Parathyroid adenoma (tissue), 2 donors: Measurements from ENCODE around the gene RASD2.

Experiments
- H2AFZ ChIP-seq: fragments of 300-600 bp; sonication (generic); one replicate; pipeline ENCODE4 v1.7.0; 2017; ENCODE audit warnings: antibody characterized with exemption, mild to moderate bottlenecking
- H3K27ac ChIP-seq: fragments of 300-600 bp; sonication (generic); one replicate; pipeline ENCODE4 v1.7.0; 2017
- H3K27me3 ChIP-seq: fragments of 300-600 bp; sonication (generic); one replicate; pipeline ENCODE4 v1.7.0; 2017; ENCODE audit warnings: low read length; ENCODE audit not compliant: control insufficient read depth, insufficient read depth
- H3K36me3 ChIP-seq: fragments of 300-600 bp; sonication (generic); one replicate; pipeline ENCODE4 v1.7.0; 2017; ENCODE audit warnings: low read length; ENCODE audit not compliant: control insufficient read depth, insufficient read depth
- H3K4me1 ChIP-seq: fragments of 300-600 bp; sonication (generic); one replicate; pipeline ENCODE4 v1.7.0; 2017; ENCODE audit warnings: control low read depth
- H3K4me2 ChIP-seq: fragments of 300-600 bp; sonication (generic); one replicate; pipeline ENCODE4 v1.7.0; 2017; ENCODE audit warnings: low read length
- H3K4me3 ChIP-seq: fragments of 300-600 bp; sonication (generic); one replicate; pipeline ENCODE4 v1.7.0; 2017; ENCODE audit warnings: low read depth, low read length
- H3K79me2 ChIP-seq: fragments of 300-600 bp; sonication (generic); one replicate; pipeline ENCODE4 v1.7.0; 2017; ENCODE audit warnings: control low read depth
- H3K9ac ChIP-seq: fragments of 300-600 bp; sonication (generic); one replicate; pipeline ENCODE4 v1.7.0; 2017; ENCODE audit warnings: mild to moderate bottlenecking
- H3K9me3 ChIP-seq: fragments of 300-600 bp; sonication (generic); one replicate; pipeline ENCODE4 v1.7.0; 2017; ENCODE audit warnings: low read length; ENCODE audit not compliant: control insufficient read depth
- CTCF ChIP-seq: fragments of 300-600 bp; sonication (generic); IDR thresholded peaks from one replicate; pipeline ENCODE4 v1.7.0; 2017; ENCODE audit warnings: antibody characterized with exemption, mild to moderate bottlenecking
- donor health status: primary hyperparathyroidism.

The RASD2 gene

GRCh38 chr22:35548722-35549112 is 8.1 kb downstream of the RASD2 start:
- Histone ChIP-seq H3K27ac (no peak overlapping the region), H3K9ac (no peak overlapping the region), H3K4me2 (no peak overlapping the region)

GRCh38 chr22:35549328-35549727 is 8.7 kb downstream of the RASD2 start:
- TF ChIP-seq CTCF, result no peak
- H3K9me3 ChIP-seq, result no peaks in the 10 kb centered on the region
- H3K27me3 ChIP-seq, result no peaks in the 10 kb centered on the region
- H3K27ac ChIP-seq, result no peak overlapping the region
- no peaks in the 10 kb centered on the region for H3K36me3 ChIP-seq
- no peak overlapping the region for H3K9ac ChIP-seq
- H3K4me1 ChIP-seq, result no peaks in the 10 kb centered on the region
- no peak overlapping the region for H3K4me3 ChIP-seq
- no peak overlapping the region for H3K4me2 ChIP-seq
- H2AFZ ChIP-seq, result no peak overlapping the region
- no peaks in the 10 kb centered on the region for H3K79me2 ChIP-seq

More at GRCh38 chr22:35548722-35549112, 8.1 kb downstream of the RASD2 start:
- Histone ChIP-seq H3K9me3 (no peaks in the 10 kb centered on the region), H3K36me3 (no peaks in the 10 kb centered on the region), H3K27me3 (no peaks in the 10 kb centered on the region), H2AFZ (no peak overlapping the region), H3K4me1 (no peaks in the 10 kb centered on the region), H3K4me3 (no peak overlapping the region), H3K79me2 (no peaks in the 10 kb centered on the region)
- no peak for TF ChIP-seq CTCF

GRCh38 chr22:35551549-35552177 is 11.0 kb downstream of the RASD2 start:
- no peaks in the 10 kb centered on the region for H3K27me3 ChIP-seq
- H3K27ac ChIP-seq, result no peak overlapping the region
- H2AFZ ChIP-seq, result no peak overlapping the region

GRCh38 chr22:35552196-35552842 is 11.7 kb downstream of the RASD2 start:
- H2AFZ ChIP-seq, result no peak overlapping the region
- H3K4me2 ChIP-seq, result no peak overlapping the region
- no peaks in the 10 kb centered on the region for H3K9me3 ChIP-seq
- H3K4me3 ChIP-seq, result no peak overlapping the region
- TF ChIP-seq CTCF, result no peak
- no peaks in the 10 kb centered on the region for H3K27me3 ChIP-seq
- H3K27ac ChIP-seq, result no peak overlapping the region
- no peaks in the 10 kb centered on the region for H3K79me2 ChIP-seq
- no peak overlapping the region for H3K9ac ChIP-seq
- H3K36me3 ChIP-seq, result no peaks in the 10 kb centered on the region
- H3K4me1 ChIP-seq, result no peaks in the 10 kb centered on the region

More at GRCh38 chr22:35551549-35552177, 11.0 kb downstream of the RASD2 start:
- Histone ChIP-seq H3K9me3 (no peaks in the 10 kb centered on the region), H3K4me1 (no peaks in the 10 kb centered on the region), H3K79me2 (no peaks in the 10 kb centered on the region), H3K4me2 (no peak overlapping the region), H3K4me3 (no peak overlapping the region), H3K36me3 (no peaks in the 10 kb centered on the region), H3K9ac (no peak overlapping the region)
- TF ChIP-seq CTCF, result no peak

GRCh38 chr22:35552846-35553245 is 12.2 kb downstream of the RASD2 start:
- Histone ChIP-seq H3K4me2 (no peak overlapping the region), H3K36me3 (no peaks in the 10 kb centered on the region), H2AFZ (no peak overlapping the region), H3K27ac (no peak overlapping the region), H3K9ac (no peak overlapping the region), H3K79me2 (no peaks in the 10 kb centered on the region), H3K9me3 (no peaks in the 10 kb centered on the region), H3K4me3 (no peak overlapping the region), H3K4me1 (no peaks in the 10 kb centered on the region), H3K27me3 (no peaks in the 10 kb centered on the region)
- no peak for TF ChIP-seq CTCF
